Progenitor cell of endocrine pancreas (in vitro differentiated cells): ENCODE results near the gene NFXL1. TPM values are rescaled to one million over a fixed set of nuclear protein-coding genes. Genes with fewer than 3 reads are reported as not detected.

Source experiments
- DNase-seq: peaks from one replicate; pipeline ENCODE4 v3.0.0; 2021; ENCODE audit warnings: low spot score; ENCODE audit not compliant: unreplicated experiment
- H3K27ac Mint-ChIP-seq: 2 replicates; pipeline ENCODE4 v1.8.0; 2021; ENCODE audit warnings: mild to moderate bottlenecking, moderate library complexity, mixed read lengths
- H3K27me3 Mint-ChIP-seq: 2 replicates; pipeline ENCODE4 v1.8.0; 2021; ENCODE audit warnings: mixed read lengths
- H3K36me3 Mint-ChIP-seq: 2 replicates; pipeline ENCODE4 v1.8.0; 2022; ENCODE audit warnings: mixed read lengths; ENCODE audit not compliant: insufficient read depth
- H3K4me1 Mint-ChIP-seq: 2 replicates; pipeline ENCODE4 v1.8.0; 2021; ENCODE audit warnings: low read depth, mixed read lengths
- H3K4me3 Mint-ChIP-seq: 2 replicates; pipeline ENCODE4 v1.8.0; 2021; ENCODE audit warnings: low read depth, mild to moderate bottlenecking, moderate library complexity, mixed read lengths
- H3K9me3 Mint-ChIP-seq: 2 replicates; pipeline ENCODE4 v1.8.0; 2021; ENCODE audit warnings: low read depth, mixed read lengths
- total RNA-seq: library from RNA; stranded (reverse); gene quantifications from 2 replicates; pipeline ENCODE4 v1.2.1, GENCODE V29; 2021
- TF ChIP-seq, protein P1 (sequence below): fragments of 200-600 bp; sonication (generic); IDR thresholded peaks from one replicate; pipeline ENCODE4 v1.5.0; 2021; ENCODE audit warnings: antibody characterized with exemption, mild to moderate bottlenecking; ENCODE audit not compliant: unreplicated experiment

Gene NFXL1
- total RNA-seq, 1 donor from 2014 or later = 39.3 TPM

GRCh38 chr4:47879458-47879857 is 34.9 kb downstream of the NFXL1 start:
- peaks cover 42% of the 10 kb centered on the region for H3K36me3 Mint-ChIP-seq
- H3K4me3 Mint-ChIP-seq = no peak overlapping the region
- no peaks in the 10 kb centered on the region for H3K27me3 Mint-ChIP-seq
- H3K4me1 Mint-ChIP-seq = peaks cover 3% of the 10 kb centered on the region
- no peak overlapping the region for H3K27ac Mint-ChIP-seq
- no peak for DNase-seq
- peaks cover under 1% of the 10 kb centered on the region for H3K9me3 Mint-ChIP-seq
- TF ChIP-seq, protein P1, sequence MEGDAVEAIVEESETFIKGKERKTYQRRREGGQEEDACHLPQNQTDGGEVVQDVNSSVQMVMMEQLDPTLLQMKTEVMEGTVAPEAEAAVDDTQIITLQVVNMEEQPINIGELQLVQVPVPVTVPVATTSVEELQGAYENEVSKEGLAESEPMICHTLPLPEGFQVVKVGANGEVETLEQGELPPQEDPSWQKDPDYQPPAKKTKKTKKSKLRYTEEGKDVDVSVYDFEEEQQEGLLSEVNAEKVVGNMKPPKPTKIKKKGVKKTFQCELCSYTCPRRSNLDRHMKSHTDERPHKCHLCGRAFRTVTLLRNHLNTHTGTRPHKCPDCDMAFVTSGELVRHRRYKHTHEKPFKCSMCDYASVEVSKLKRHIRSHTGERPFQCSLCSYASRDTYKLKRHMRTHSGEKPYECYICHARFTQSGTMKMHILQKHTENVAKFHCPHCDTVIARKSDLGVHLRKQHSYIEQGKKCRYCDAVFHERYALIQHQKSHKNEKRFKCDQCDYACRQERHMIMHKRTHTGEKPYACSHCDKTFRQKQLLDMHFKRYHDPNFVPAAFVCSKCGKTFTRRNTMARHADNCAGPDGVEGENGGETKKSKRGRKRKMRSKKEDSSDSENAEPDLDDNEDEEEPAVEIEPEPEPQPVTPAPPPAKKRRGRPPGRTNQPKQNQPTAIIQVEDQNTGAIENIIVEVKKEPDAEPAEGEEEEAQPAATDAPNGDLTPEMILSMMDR = no peak

DNA sequence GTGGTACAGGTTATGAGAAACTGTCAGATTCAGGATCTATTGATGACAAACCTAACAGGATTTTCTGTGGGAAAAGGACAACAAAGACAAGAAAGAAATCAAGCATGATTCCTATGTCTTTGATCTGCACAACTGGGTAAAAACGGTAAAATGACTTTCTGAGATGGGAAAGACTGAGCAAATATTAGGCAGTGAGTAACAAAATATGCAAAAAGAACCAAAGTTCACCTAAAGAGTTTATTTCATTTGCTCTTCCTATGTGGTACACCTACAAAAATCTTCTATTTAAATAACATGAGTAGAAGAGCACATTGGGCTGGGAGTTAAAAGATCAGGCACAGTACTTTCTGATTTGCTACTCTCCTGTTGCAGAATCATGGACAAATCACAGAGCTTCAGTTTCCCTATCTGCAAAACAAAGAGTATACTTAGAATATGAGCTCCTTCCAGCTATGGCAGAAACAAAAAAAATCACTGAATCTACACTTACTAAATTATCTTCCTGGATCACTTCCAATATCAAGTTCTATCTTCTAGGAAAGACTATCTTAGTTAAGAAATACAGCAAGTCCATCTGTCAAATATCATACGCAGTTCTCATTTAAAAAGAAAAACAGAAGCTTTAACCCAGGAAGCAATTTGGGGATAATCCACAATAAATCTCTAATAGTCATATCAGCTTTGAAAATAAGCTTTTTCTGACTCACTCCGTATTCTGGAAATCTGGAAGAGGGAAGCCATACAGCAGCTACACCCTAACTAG is 37.4 kb downstream of the NFXL1 start:
- H3K27me3 Mint-ChIP-seq = no peaks in the 10 kb centered on the region
- H3K4me1 Mint-ChIP-seq = peaks cover 3% of the 10 kb centered on the region
- H3K36me3 Mint-ChIP-seq = peaks cover 52% of the 10 kb centered on the region
- TF ChIP-seq, protein P1 = no peak
- no peak overlapping the region for H3K27ac Mint-ChIP-seq
- H3K9me3 Mint-ChIP-seq = peaks cover 13% of the 10 kb centered on the region
- DNase-seq = no peak
- H3K4me3 Mint-ChIP-seq = no peak overlapping the region

GRCh38 chr4:47876310-47876709 is 38.1 kb downstream of the NFXL1 start:
- peaks cover 3% of the 10 kb centered on the region for H3K4me1 Mint-ChIP-seq
- no peak for DNase-seq
- H3K4me3 Mint-ChIP-seq = no peak overlapping the region
- H3K27ac Mint-ChIP-seq = peak overlapping the region; percentile 4
- peaks cover 13% of the 10 kb centered on the region for H3K9me3 Mint-ChIP-seq
- H3K27me3 Mint-ChIP-seq = no peaks in the 10 kb centered on the region
- peaks cover 53% of the 10 kb centered on the region for H3K36me3 Mint-ChIP-seq
- TF ChIP-seq, protein P1 = no peak

- H3K27ac Mint-ChIP-seq = no peak overlapping the region
- DNase-seq = no peak
- no peaks in the 10 kb centered on the region for H3K4me1 Mint-ChIP-seq
- no peak overlapping the region for H3K4me3 Mint-ChIP-seq
- TF ChIP-seq, protein P1 = no peak
- peaks cover 18% of the 10 kb centered on the region for H3K9me3 Mint-ChIP-seq
- H3K27me3 Mint-ChIP-seq = no peaks in the 10 kb centered on the region
- H3K36me3 Mint-ChIP-seq = peaks cover 63% of the 10 kb centered on the region
These were observed 40.4 kb downstream of the NFXL1 start for GRCh38 chr4:47873877-47874541.

DNA sequence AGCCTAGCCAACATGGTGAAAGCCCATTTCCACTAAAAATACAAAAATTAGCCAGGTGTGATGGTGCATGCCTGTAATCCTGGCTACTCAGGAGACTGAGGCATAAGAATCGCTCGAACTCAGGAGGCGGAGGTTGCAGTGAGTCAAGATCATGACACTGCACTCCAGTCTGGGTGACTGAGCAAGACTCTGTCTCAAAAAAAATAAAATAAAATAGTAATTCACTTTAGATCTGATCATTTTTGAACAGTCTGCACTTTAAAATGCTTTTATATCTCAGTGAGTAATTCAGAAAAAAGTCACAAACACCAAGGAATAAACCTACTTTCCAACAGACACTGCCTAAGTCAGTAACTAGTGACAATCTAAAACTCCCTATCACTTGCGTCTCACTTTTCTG is 50.9 kb downstream of the NFXL1 start:
- Mint-ChIP-seq H3K27ac (no peak overlapping the region), H3K9me3 (peaks cover 3% of the 10 kb centered on the region), H3K36me3 (peaks cover 23% of the 10 kb centered on the region), H3K27me3 (no peaks in the 10 kb centered on the region), H3K4me1 (no peaks in the 10 kb centered on the region), H3K4me3 (no peak overlapping the region)
- DNase-seq = no peak
- TF ChIP-seq, protein P1 = no peak
